NK-92 (cell line): ENCODE data around the gene PIAS2.
"Not testable (repeated sequence)": the region's sequence is repeated elsewhere in the genome, so short reads cannot be mapped to it uniquely, and the experiment has no call there.

ENCODE experiments used
- DNase-seq: peaks from one replicate; lab custom pipeline; 2025; ENCODE audit not compliant: unreplicated experiment; lab: John Stamatoyannopoulos, UW

PIAS2 gene

GRCh38 chr18:46832849-46833248 is 84.5 kb downstream of the PIAS2 start:
- no peak for DNase-seq

- DNase-seq, result not testable (repeated sequence)
These were observed 84.9 kb downstream of the PIAS2 start for GRCh38 chr18:46832422-46832821.

- DNase-seq, result no peak
These were observed 85.9 kb downstream of the PIAS2 start for GRCh38 chr18:46831434-46831833.

GRCh38 chr18:46830633-46831032 is 86.7 kb downstream of the PIAS2 start:
- no peak for DNase-seq

GRCh38 chr18:46829947-46830346 is 87.4 kb downstream of the PIAS2 start:
- DNase-seq, result no peak

GRCh38 chr18:46829531-46829930 is 87.8 kb downstream of the PIAS2 start:
- DNase-seq, result no peak

- DNase-seq, result no peak
These were observed 95.2 kb downstream of the PIAS2 start for GRCh38 chr18:46821856-46822711.

- DNase-seq, result no peak
These were observed 96.4 kb downstream of the PIAS2 start for GRCh38 chr18:46820863-46821262.

GRCh38 chr18:46815661-46816060 is 101.6 kb downstream of the PIAS2 start:
- no peak for DNase-seq

GRCh38 chr18:46814399-46814798 is 102.9 kb downstream of the PIAS2 start:
- no peak for DNase-seq

- DNase-seq, result no peak
These were observed 105.0 kb downstream of the PIAS2 start for GRCh38 chr18:46812311-46812710.

GRCh38 chr18:46810481-46811000 is 106.8 kb downstream of the PIAS2 start:
- DNase-seq, result no peak

- DNase-seq, result no peak
These were observed 108.2 kb downstream of the PIAS2 start for GRCh38 chr18:46809145-46809544.

- not testable (repeated sequence) for DNase-seq
These were observed 121.4 kb downstream of the PIAS2 start for GRCh38 chr18:46795945-46796344.

- no peak for DNase-seq
These were observed 122.7 kb downstream of the PIAS2 start for GRCh38 chr18:46794607-46795006.

- DNase-seq, result no peak
These were observed 123.7 kb downstream of the PIAS2 start for GRCh38 chr18:46793565-46793964.

- DNase-seq, result no peak
These were observed 128.2 kb downstream of the PIAS2 start for GRCh38 chr18:46789088-46789487.

GRCh38 chr18:46787674-46788073 is 129.6 kb downstream of the PIAS2 start:
- no peak for DNase-seq

GRCh38 chr18:46772357-46772756 is 144.9 kb downstream of the PIAS2 start:
- DNase-seq, result no peak

- DNase-seq, result no peak
These were observed 146.2 kb downstream of the PIAS2 start for GRCh38 chr18:46771141-46771540.

GRCh38 chr18:46770708-46771107 is 146.6 kb downstream of the PIAS2 start:
- DNase-seq, result no peak

- DNase-seq, result no peak
These were observed 149.0 kb downstream of the PIAS2 start for GRCh38 chr18:46768166-46768921.
